MM.1S (cell line): ENCODE measurements around the gene PROX1.

Source experiments
- DNase-seq: peaks from one replicate; pipeline ENCODE4 v3.0.0-alpha.2; 2015
- H2AFZ ChIP-seq: fragments of 300-600 bp; sonication (generic); 2 replicates; pipeline ENCODE4 v1.6.0; 2016; ENCODE audit warnings: antibody characterized with exemption, low read length
- H3F3A ChIP-seq: fragments of 300-600 bp; sonication (generic); 2 replicates; pipeline ENCODE4 v1.6.1; 2016; ENCODE audit warnings: mild to moderate bottlenecking, antibody characterized with exemption, low read length, moderate library complexity, mixed read lengths; ENCODE audit not compliant: insufficient read depth
- H3K27ac ChIP-seq: fragments of 300-600 bp; sonication (generic); 2 replicates; pipeline ENCODE4 v1.5.1; 2016; ENCODE audit warnings: mild to moderate bottlenecking, low read length
- H3K27me3 ChIP-seq: fragments of 300-600 bp; sonication (generic); replicated peaks from 2 replicates; pipeline ENCODE4 v1.6.0; 2016; ENCODE audit warnings: low read length; ENCODE audit not compliant: insufficient read depth
- H3K36me3 ChIP-seq: fragments of 300-600 bp; sonication (generic); replicated peaks from 2 replicates; pipeline ENCODE4 v1.6.1; 2016; ENCODE audit warnings: mild to moderate bottlenecking, low read length, mixed read lengths; ENCODE audit not compliant: insufficient read depth
- H3K4me1 ChIP-seq: fragments of 300-600 bp; sonication (generic); 2 replicates; pipeline ENCODE4 v1.6.1; 2016; ENCODE audit warnings: low read length, mixed read lengths
- H3K4me2 ChIP-seq: fragments of 300-600 bp; sonication (generic); 2 replicates; pipeline ENCODE4 v1.6.0; 2016; ENCODE audit warnings: low read depth, low read length
- H3K4me3 ChIP-seq: fragments of 300-600 bp; sonication (generic); 2 replicates; pipeline ENCODE4 v1.5.1; 2016; ENCODE audit warnings: low read length, mixed read lengths
- H3K79me2 ChIP-seq: fragments of 300-600 bp; sonication (generic); 2 replicates; pipeline ENCODE4 v1.6.1; 2016; ENCODE audit warnings: mixed run types, low read length, mixed read lengths
- H3K9ac ChIP-seq: fragments of 300-600 bp; sonication (generic); 2 replicates; pipeline ENCODE4 v1.6.1; 2016; ENCODE audit warnings: low read length, mixed read lengths
- H3K9me2 ChIP-seq: fragments of 300-600 bp; sonication (generic); replicated peaks from 2 replicates; pipeline ENCODE4 v1.6.1; 2016; ENCODE audit warnings: mild to moderate bottlenecking, low read length, mixed read lengths; ENCODE audit not compliant: insufficient read depth
- H3K9me3 ChIP-seq: fragments of 300-600 bp; sonication (generic); replicated peaks from 2 replicates; pipeline ENCODE4 v1.6.1; 2016; ENCODE audit warnings: mild to moderate bottlenecking, low read length, mixed read lengths; ENCODE audit not compliant: insufficient read depth
- H4K20me1 ChIP-seq: fragments of 300-600 bp; sonication (generic); 2 replicates; pipeline ENCODE4 v1.6.1; 2016; ENCODE audit warnings: mild to moderate bottlenecking, low read length, moderate library complexity, mixed read lengths; ENCODE audit not compliant: insufficient read depth
- CTCF ChIP-seq: fragments of 300-600 bp; sonication (generic); IDR thresholded peaks from 2 replicates; pipeline ENCODE4 v1.5.1; 2016; ENCODE audit warnings: antibody characterized with exemption, low read length, mixed read lengths
- EZH2 ChIP-seq: fragments of 300-600 bp; sonication (generic); optimal IDR thresholded peaks from 2 replicates; pipeline ENCODE3; 2017; ENCODE audit warnings: low read depth, mild to moderate bottlenecking, antibody characterized with exemption, low read length, mixed read lengths
- EZH2phosphoT487 ChIP-seq: fragments of 300-600 bp; sonication (generic); IDR thresholded peaks from 2 replicates; pipeline ENCODE4 v1.6.1; 2018; ENCODE audit warnings: antibody characterized with exemption, low read length

PROX1 gene

GRCh38 chr1:214071469-214071868 is 83.7 kb downstream of the PROX1 start:
- Histone ChIP-seq H3K4me3 (no peak overlapping the region), H3K36me3 (no peaks in the 10 kb centered on the region), H3K9me3 (no peaks in the 10 kb centered on the region), H3K79me2 (no peaks in the 10 kb centered on the region), H3K4me2 (no peak overlapping the region), H4K20me1 (no peaks in the 10 kb centered on the region), H3K4me1 (no peaks in the 10 kb centered on the region), H3F3A (no peaks in the 10 kb centered on the region), H3K27ac (no peak overlapping the region), H3K9ac (no peak overlapping the region), H2AFZ (no peak overlapping the region), H3K9me2 (no peaks in the 10 kb centered on the region), H3K27me3 (no peaks in the 10 kb centered on the region)
- no peak for TF ChIP-seq EZH2
- no peak for TF ChIP-seq EZH2phosphoT487
- no peak for TF ChIP-seq CTCF
- DNase-seq = peak; percentile 90

- Histone ChIP-seq H3K27me3 (no peaks in the 10 kb centered on the region), H3K9me3 (no peaks in the 10 kb centered on the region), H4K20me1 (no peaks in the 10 kb centered on the region), H3K9ac (no peak overlapping the region), H3F3A (no peaks in the 10 kb centered on the region), H3K79me2 (no peaks in the 10 kb centered on the region), H3K36me3 (no peaks in the 10 kb centered on the region), H3K4me3 (no peak overlapping the region), H3K4me1 (no peaks in the 10 kb centered on the region), H3K4me2 (no peak overlapping the region), H2AFZ (no peak overlapping the region), H3K9me2 (no peaks in the 10 kb centered on the region), H3K27ac (no peak overlapping the region)
- TF ChIP-seq CTCF (no peak), EZH2 (no peak)
- DNase-seq = no peak
Observed at GRCh38 chr1:214072426-214073157, 84.8 kb downstream of the PROX1 start.

- Histone ChIP-seq H3K36me3 (no peaks in the 10 kb centered on the region), H3K9me3 (no peaks in the 10 kb centered on the region), H3K27me3 (no peaks in the 10 kb centered on the region), H3K4me3 (no peak overlapping the region), H3K9me2 (no peaks in the 10 kb centered on the region), H3K27ac (no peak overlapping the region), H4K20me1 (no peaks in the 10 kb centered on the region), H3K4me2 (no peak overlapping the region), H3F3A (no peaks in the 10 kb centered on the region), H3K4me1 (no peaks in the 10 kb centered on the region), H3K9ac (no peak overlapping the region), H3K79me2 (no peaks in the 10 kb centered on the region), H2AFZ (no peak overlapping the region)
- DNase-seq = no peak
- no peak for TF ChIP-seq EZH2
- TF ChIP-seq CTCF = no peak
- no peak for TF ChIP-seq EZH2phosphoT487
Observed at GRCh38 chr1:214074477-214074876, 86.7 kb downstream of the PROX1 start.
